NCI-H1048 (cell line): ENCODE data around the gene CAMK2B.

Experiments
- DNase-seq: peaks from one replicate; lab custom pipeline; 2025; lab: John Stamatoyannopoulos, UW

Gene CAMK2B

GRCh38 chr7:44228571-44229350 is 96.6 kb downstream of the CAMK2B start:
- DNase-seq = no peak

- DNase-seq = no peak
These were observed 97.5 kb downstream of the CAMK2B start for GRCh38 chr7:44227911-44228310.

- no peak for DNase-seq
These were observed 99.0 kb downstream of the CAMK2B start for GRCh38 chr7:44226396-44226753.

GRCh38 chr7:44225566-44226395 is 99.6 kb downstream of the CAMK2B start:
- no peak for DNase-seq

GRCh38 chr7:44224974-44225565 is 100.3 kb downstream of the CAMK2B start:
- DNase-seq = no peak

GRCh38 chr7:44224080-44224973 is 101.1 kb downstream of the CAMK2B start:
- DNase-seq = no peak

GRCh38 chr7:44223362-44224079 is 101.9 kb downstream of the CAMK2B start:
- no peak for DNase-seq

- DNase-seq = no peak
These were observed 102.6 kb downstream of the CAMK2B start for GRCh38 chr7:44222776-44223261.

- no peak for DNase-seq
These were observed 103.3 kb downstream of the CAMK2B start for GRCh38 chr7:44222074-44222473.

GRCh38 chr7:44221231-44221791 is 104.1 kb downstream of the CAMK2B start:
- no peak for DNase-seq

- DNase-seq = no peak
These were observed 104.9 kb downstream of the CAMK2B start for GRCh38 chr7:44220358-44221112.

- no peak for DNase-seq
These were observed 105.4 kb downstream of the CAMK2B start for GRCh38 chr7:44220046-44220357.

GRCh38 chr7:44219371-44220045 is 105.9 kb downstream of the CAMK2B start:
- no peak for DNase-seq

- no peak for DNase-seq
These were observed 106.8 kb downstream of the CAMK2B start for GRCh38 chr7:44218418-44219201.

- DNase-seq = no peak
These were observed 107.5 kb downstream of the CAMK2B start for GRCh38 chr7:44217852-44218402.

GRCh38 chr7:44217223-44217714 is 108.1 kb downstream of the CAMK2B start:
- DNase-seq = no peak

- DNase-seq = no peak
These were observed 108.7 kb downstream of the CAMK2B start for GRCh38 chr7:44216521-44217222.

GRCh38 chr7:44216019-44216418 is 109.4 kb downstream of the CAMK2B start:
- DNase-seq = no peak
